ENCODE data around the gene CHCHD3.
"Not testable (repeated sequence)": the region's sequence is repeated elsewhere in the genome, so short reads cannot be mapped to it uniquely, and the experiment has no call there.

CHCHD3 gene

DNA sequence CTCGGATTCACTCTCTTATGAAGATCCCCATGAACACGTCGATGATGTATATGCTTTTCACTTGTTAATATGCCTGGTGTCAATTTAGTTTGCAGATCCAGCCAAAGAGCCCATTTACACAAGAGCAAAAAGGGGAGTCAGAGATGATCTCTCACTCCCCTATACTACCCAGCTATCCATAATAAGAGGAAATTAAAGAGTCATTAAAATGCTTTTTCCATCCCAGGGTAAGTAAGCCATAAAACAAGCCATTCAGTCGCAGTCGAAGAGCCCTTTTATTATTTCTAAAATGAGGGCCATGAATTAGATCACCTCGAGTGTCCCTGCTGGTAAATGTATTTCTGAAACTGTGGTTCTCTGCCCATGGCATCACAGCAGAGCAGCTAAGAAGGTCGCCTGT, 41.2 kb downstream of the CHCHD3 start:
- DNase-seq, result no peak

DNA sequence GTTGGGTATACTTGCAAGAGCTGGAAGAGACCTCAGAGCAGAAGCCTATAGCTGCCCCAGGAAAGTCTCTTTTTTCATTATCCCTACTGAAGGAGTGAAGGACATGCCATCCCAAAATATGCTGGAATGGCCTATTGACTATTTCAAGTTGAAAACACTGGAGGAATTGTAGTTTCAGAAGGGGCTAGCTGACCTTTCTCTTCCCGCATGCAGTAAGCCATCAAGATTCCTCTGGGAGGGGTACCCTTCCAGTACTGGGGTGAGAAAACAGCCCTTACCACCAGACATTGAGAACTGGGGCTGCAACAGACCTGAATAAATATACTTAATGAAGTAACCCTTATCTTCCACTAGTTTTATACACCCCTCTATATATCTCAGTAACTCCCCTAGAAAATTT, 41.7 kb downstream of the CHCHD3 start:
- DNase-seq, result no peak

DNA sequence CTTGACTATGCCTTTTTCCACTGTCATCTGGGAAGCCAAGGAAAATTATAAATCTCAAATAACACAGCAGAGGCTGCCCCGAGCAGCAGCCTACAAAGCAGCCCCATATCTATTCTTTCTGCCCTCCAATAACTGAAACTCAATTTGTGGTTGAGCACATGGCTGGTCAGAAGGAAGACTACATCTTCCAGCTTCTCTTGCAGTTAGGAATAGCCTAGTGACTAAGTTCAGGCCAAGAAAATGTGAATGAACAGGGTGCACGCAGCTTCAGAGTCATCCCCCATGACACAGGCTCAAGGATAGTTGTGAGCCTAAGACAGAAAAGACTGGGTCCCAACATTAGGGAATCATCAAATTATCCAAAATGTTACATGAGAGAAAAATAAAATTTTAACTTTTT, 42.3 kb downstream of the CHCHD3 start:
- no peak for DNase-seq

DNA sequence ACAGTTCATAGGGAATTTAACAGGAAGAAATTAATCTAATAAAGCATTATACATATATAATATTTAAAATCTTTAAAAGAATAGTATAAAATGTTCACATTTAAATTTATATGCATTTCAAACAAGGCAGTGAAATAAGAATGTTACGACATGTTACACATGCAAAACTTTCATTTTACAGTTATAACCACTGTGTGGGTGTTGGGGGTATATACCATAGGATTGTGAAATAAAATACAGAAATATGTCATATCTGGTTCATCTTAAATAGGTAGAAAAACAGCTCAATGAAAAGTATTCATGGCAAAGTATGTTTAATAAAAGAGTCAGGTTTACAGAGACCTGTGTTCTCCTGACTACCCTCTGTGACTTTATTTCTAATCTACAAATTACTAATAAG, 45.6 kb downstream of the CHCHD3 start:
- no peak for DNase-seq

DNA sequence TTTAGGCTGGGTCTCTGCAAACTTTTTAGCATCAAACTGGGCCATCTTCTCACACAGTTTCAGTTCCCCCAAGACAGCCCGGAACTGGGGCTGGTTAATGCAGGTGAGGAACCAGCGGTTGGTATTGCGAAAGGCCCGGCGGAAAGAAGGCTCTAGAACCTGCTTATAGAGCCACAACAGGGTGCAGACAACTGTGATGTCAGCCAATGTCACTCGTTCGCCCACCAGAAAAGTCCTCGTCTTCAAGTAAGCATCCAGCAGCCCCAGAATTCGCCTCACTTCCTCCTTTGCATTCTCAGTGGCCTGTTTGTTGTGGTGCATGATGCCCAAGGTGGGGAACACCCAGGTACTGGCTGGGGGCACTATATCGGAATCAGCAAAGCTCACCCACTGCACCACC, 46.6 kb downstream of the CHCHD3 start:
- DNase-seq, result not testable (repeated sequence)

DNA sequence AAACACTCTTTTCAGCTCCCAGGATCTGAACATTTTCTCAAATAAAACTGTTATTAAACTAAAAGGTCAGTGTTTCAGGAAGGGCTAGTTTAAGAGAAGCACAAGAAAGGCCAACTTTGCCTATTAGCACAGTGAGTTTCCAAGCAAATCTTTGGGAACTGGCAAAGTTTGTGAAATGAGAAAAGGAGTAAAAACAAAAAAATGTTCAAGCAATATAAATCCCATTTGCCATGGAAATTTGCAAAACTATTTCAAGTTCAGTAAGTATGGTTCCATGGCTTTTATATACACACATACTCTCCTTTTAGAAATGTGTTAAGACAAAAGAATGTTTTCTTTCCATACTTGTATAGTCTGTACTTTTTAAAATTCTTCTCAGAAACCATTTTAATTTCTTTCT, 51.5 kb downstream of the CHCHD3 start:
- no peak for DNase-seq

DNA sequence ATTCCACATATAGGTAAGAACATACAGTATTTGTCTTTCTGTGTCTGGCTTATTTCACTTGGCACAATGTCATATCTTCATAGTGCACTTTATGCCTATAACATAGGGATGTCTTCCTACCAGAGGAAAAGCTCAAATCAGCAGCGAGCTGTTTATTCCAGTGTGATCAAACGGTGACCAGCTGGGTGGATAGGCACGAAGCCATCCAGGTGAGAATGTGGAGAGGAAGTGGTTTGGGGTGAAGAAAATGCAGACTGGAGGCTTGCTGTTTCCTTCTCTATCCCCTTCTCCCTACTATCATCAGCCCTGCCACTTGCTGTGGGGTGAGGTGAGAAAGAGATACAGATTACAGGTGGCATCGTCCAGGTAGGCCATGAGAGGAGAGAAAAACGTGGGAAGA, 52.4 kb downstream of the CHCHD3 start:
- no peak for DNase-seq

DNA sequence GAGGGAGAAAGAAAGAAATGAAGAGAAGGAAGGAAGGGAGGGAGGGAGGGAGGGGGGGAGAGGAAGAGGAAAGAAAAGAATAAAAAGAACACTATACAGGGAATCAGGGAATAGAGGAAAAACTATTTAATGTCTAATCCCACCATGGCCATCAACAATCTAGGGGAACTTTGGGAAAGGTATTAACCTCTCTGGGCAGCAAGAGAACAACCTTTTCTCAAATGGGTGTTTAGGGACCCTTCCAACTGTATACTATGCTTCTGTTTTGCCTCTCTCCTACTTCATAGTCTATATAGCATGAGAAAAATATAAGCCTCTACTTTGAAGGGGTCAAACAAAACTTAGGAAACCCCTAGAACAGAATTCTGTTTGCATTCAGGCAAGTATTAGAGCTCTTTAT, 54.5 kb downstream of the CHCHD3 start:
- no peak for DNase-seq

DNA sequence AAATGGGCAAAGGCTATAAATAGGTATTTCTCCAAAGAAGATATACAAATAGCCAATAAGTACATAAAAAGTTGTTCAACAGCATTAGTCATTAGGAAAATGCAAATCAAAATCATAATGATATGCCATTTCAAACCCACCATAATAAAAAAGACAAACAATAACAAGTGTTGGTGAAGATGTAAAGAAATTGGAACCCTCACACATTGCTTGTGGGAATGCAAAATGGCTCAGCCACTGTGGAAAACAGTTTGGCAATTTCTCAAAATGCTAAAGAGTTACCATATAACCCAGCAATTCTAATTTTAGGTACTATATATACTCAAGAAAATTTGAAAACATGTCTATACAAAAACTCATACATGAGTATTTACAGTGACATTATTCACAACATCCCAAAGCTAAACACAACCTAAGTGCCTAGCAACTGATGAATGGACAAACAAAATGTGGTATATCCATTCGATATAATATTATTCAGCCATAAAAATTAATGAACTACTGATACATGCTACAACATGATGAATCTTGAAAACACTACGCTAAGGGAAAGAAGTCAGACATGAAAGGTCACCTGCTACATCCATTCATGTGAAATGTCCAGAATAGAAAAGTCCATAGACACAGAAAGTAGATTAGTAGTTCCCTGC, 55.6 kb downstream of the CHCHD3 start:
- DNase-seq, result no peak

DNA sequence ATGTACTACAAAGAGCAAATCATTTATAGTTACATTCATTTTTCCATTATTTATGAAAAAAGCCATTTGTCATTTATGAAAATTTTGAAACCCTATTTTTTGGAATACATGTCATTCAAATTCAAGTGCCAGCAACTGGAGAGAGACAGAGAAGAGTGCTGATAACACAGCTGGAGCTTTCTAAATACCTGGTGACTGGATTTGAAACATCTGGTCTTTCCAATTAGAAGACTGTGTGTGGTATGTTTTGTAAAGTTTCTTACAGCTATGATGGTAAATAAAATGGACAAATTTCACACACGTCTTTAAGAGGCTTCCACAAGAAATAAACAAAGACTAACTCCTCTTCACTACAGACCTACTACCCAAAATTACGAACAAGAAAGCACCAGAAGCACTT, 56.8 kb downstream of the CHCHD3 start:
- no peak for DNase-seq

DNA sequence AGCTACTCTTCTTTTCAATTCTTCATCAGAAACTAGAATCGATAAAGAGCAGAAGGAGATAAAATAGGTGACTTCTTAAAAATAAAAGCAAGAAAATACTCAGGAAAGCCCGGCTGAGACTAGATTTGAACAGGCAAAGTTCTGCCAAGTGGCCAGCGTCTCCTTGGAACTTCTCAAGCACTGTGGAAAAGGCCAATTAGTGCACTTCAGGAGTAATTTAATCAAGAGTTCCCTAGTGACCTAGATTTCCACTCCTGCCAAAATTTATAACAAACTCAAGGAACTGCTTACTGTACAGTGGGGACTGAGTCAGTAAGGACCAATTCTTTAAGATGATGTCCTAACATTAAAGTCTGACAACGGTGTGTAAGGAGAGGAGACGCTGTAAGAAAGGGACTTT, 57.3 kb downstream of the CHCHD3 start:
- DNase-seq, result no peak

DNA sequence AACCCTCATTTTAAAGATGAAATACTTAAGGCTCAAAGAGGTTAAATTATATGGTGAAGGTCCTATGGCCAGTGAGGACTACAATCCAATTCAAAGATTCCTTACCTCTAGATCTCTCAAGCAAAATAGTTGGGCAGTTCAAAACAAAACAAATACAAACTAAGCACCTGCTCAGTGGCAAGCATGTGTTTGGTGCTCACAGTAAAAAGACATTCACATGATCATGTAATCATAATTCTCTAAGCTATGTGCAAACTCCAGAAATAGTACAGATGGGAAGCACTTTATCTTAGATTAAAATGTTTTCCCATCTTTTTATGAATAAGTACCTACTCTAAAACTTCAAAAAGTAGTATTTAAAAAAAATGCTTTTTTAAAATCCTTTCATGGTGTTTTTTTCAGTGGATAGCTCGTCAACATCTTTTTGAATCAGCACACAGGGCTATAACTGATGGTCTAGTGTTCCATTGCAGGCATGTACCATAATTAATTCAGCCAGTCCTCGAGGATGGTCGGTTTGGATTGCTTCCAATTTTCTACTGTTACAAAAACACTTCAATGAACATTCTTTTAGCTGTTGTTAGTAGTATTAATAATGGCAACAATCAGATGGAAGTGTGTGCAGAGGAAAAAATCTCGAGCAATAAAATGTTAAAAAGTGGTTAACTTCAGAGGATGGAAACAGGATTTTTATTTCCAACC, 58.4 kb downstream of the CHCHD3 start:
- DNase-seq, result no peak

DNA sequence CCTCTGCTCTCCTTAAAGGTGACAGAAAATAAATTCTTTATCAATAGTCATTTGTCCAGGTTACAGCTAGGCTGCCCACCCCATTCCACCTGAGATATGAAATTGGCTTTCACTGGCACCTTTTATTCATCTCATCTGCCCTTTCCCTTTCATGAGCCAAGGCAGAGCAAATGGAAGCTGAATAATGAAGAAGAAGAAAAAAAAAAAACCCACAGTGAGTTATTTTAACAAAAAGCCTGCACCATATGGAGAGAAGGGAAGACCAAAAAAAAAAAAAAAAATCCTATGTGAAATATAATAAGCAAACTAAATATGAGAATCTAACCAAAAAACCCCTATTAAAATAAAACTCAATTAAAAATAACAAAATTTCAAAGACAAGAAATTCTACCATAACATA, 59.2 kb downstream of the CHCHD3 start:
- no peak for DNase-seq

DNA sequence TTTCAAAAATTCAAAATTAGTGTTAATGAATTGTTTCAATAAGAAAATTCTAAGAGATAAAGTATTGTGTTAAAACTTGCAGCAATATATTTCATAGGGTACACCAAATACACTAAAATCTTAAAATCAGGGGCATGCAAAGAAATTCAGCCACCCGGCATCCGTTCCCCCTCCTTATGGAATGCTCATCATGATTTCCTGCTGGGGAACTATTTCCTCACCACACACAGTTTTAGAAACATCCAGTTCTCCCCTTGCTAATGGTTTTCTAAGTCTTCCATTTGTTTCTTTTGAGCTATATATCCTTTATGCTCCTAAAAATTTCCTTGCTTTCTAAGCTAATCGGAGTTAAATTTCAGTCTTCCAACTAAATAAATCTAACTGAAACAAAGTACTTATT, 60.7 kb downstream of the CHCHD3 start:
- no peak for DNase-seq

DNA sequence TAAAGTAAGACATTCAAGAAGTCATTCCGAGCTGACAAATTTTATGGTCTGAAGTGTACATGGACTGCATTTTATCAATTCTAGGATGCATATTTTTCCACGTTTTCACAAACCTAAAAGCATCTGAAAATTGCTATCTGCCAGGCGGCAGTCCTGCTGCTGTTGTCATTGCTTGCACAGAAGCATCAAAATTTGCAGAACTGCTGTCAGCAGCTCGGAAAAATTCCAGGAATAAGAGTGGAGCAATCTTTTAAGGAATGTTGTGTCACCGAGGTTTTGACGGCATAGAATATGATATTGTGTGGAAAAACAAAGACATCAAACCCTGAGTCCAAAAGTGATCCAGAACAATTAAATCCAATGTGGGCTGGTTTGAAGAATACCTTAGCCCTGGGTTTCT, 61.4 kb downstream of the CHCHD3 start:
- DNase-seq, result no peak

DNA sequence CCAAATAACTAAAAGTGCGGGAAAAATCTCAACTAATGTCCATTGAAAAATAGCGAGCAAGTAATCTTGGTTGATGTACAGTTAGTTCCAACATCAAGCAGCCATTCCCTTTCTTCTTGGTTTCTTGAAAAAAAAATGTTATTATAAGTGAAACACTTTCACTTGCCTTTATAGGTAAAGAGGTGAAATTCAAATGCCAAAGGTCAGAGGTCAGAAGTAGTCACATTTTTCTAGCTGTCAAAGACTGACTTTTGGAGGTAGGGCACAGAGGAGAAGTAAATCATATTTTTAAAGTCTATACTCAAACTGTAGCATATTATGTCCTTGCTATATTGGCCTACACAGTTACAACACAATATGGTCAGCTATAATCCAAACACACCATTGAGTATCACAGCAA, 62.3 kb downstream of the CHCHD3 start:
- no peak for DNase-seq

DNA sequence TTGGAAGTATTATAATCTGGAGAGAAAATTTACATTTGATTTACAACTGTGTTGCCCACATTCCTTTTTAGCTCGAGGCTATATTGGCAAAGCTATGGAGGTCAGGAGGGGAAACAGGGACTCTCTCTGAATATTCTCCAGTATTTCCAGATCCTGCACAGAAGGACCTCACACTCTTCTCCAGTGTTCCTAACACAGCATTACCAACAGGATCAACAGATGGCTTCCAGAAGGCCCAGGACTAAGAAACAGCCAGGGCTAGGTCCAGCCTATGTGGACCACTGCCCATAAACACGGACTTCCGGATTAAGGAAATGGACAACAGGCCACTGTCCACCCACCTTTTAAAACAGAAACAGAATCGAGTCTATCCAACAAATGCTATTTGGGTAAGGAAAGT, 65.3 kb downstream of the CHCHD3 start:
- no peak for DNase-seq

DNA sequence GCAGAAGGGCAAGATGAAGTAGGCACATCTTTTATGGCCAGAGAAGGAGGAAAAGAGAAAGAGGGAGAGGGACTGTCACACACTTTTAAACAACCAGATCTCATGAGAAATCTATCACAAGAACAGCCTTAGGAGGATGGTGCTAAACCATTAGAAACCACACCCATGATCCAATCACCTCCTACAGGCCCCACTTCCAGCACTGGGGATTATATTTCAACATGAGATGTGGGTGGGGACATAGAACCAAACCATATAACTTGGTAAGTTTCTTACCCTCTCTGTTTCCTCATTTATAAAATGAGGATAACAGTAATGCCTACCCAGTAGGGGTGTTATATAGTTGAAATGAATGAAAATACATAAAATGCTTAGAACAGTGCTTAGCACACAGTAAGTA, 66.0 kb downstream of the CHCHD3 start:
- no peak for DNase-seq

DNA sequence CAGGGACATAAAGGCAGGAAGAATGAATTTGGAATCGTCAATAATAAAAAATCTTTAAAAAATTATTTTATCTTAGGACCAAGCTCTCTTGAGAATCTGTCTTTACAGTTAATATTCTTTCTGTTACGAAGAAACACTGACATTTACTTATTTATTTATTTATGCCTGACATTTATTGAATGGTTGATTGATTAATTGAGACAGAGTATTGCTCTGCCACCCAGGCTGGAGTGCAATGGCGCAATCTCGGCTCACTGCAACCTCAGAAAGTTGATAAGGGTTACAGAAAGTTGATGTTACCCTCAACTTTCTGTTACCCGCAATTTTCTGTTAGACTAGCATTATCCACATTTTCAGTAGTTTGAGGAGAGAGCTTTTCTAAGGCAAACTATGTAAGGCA, 70.1 kb downstream of the CHCHD3 start:
- DNase-seq, result no peak

DNA sequence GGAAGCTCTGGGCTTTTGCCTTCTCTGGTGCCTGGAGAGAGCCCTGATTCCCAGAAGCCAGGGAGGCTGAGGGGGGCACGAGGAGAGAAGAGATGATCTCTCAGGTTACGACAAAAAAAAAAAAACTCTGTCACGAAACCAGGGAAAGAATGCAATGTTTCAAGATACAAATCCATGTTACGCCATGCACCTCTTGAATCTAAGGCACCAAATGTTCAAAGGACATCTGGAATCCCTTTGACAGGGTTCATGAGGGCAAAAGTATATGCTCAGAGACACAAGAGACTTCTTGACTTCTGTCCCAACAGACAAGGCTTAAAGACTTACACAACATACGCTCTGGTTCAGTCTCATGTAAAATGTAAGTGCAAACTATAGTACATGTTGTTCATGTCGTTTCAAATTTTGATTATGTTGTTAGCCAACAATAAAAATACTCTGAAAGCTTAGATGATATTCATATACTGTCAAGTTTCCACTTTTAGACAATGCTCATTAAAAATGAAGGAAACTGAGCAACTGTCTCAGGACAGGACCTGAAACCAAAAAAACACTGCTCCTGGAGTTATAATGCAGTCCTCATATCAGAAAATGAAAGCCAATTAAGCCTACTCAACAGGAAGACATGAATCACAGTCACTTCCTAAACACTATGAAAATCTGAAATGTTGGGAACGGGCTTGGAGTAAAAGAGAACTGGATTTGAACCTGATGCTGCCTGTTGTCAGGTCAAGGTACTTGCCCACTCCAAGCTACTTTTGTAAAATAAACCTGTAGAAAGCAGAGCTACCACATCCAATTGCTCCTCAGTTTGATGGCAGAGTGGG, 72.3 kb downstream of the CHCHD3 start:
- no peak for DNase-seq

DNA sequence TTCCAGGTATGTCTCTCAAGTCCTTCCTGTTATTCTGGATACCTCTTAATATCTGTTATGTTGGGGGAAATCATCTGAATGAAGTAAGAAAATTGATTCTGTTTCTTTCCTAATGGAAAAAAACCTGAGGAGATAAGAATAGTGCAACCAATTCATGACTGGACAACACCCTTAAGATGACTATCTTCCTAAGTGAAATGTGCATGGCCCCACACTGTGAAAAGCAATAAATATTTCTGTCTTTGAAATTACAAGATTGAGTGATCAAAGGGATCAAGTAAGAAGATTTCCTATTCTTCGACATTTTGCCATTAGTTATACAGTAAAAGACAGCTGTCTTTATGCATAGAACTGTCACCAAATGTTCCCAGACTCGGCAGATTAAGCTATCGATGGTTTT, 73.9 kb downstream of the CHCHD3 start:
- DNase-seq, result no peak

DNA sequence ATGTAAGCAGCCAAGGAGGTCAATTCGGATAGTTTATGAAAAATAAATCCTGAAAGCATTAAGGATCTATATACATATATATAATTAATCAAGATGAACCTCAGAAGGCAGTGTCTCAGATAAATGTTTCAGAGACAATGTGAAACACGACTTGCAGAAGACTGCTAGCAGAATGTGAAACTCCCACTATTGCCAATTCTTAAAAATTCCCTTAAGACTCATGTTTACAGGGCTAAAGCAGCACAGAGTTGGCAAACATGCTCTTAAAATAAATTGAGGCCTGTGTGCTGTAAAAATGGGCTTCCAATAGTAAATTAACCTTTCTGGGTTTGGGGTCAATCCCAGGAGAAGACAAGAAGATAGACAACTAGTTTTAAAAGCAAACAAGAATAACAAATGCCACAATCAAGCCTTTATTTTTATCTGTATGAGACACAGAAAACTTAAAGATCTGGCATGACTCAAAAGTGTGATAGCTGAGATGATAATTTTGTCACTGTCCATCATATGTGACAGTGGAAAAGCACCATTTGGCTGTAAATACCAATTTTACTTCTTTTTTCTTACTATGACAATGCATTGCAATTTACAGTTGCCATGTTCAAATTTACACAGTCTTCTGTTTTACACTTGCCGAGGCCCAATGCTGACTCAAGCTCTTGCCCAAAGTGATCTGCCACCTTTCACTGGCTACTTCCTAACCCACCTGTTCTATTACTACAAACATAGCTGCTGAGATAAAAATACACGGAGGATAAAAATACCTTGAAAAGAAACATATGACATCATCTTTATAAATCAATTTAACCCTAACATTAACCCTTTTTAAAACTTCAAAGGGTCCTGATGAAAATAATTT, 78.6 kb downstream of the CHCHD3 start:
- no peak for DNase-seq

DNA sequence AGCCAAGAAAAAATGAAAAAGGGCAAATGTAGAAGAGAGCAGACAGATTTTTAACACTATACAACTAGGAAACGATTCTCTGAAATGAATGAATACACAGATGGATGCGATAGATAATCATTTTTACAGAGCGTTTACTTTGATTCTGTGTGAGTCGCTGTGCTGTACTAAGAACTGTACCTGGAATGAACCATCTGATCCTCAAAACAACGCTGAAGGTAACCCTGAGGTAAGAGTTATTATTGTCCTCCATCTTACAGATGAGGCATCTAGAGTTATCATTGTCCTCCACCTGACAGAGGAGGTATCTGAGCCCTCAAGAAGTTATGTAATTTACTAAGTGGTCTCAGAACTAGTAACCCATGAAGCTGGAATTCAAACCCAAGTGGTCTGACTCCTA, 80.2 kb downstream of the CHCHD3 start:
- no peak for DNase-seq

All from SW 1271 (cell line).